DND-41 (cell line): Measurements from ENCODE around the gene SLC30A10.

Experiments used
- EZH2 ChIP-seq: IDR thresholded peaks from 3 replicates; pipeline ENCODE4 v1.6.1; 2012; ENCODE audit warnings: borderline replicate concordance, low read depth, mild to moderate bottlenecking, moderate library complexity, low read length, inconsistent platforms; ENCODE audit not compliant: severe bottlenecking
- TF ChIP-seq, protein P1 (sequence below): IDR thresholded peaks from 2 replicates; pipeline ENCODE4 v1.5.1; 2012; ENCODE audit warnings: borderline replicate concordance, low read length, moderate library complexity, mild to moderate bottlenecking; ENCODE audit not compliant: poor library complexity, severe bottlenecking; ENCODE audit errors: extremely low read depth

DNA sequence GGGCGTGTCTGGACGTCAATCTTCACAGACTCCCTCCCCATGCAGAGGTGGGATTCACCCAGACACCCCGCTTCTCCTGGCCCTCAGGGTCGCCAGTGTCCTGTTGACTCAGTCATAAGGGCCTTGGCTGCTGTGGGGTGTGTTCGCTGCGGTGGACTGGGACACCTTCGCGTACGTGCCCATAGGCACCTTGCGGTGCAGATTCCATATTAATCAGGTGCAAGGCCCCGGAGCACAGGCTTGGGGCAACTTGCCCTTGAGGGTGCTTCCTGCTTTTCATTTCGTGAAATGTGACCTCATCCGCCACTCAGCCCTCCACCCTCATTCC lies 398 bp upstream of the SLC30A10 start:
- no peak for TF ChIP-seq EZH2
- TF ChIP-seq, protein P1, sequence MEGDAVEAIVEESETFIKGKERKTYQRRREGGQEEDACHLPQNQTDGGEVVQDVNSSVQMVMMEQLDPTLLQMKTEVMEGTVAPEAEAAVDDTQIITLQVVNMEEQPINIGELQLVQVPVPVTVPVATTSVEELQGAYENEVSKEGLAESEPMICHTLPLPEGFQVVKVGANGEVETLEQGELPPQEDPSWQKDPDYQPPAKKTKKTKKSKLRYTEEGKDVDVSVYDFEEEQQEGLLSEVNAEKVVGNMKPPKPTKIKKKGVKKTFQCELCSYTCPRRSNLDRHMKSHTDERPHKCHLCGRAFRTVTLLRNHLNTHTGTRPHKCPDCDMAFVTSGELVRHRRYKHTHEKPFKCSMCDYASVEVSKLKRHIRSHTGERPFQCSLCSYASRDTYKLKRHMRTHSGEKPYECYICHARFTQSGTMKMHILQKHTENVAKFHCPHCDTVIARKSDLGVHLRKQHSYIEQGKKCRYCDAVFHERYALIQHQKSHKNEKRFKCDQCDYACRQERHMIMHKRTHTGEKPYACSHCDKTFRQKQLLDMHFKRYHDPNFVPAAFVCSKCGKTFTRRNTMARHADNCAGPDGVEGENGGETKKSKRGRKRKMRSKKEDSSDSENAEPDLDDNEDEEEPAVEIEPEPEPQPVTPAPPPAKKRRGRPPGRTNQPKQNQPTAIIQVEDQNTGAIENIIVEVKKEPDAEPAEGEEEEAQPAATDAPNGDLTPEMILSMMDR = no peak
